ENCODE data around the gene SUGP1.

DNA sequence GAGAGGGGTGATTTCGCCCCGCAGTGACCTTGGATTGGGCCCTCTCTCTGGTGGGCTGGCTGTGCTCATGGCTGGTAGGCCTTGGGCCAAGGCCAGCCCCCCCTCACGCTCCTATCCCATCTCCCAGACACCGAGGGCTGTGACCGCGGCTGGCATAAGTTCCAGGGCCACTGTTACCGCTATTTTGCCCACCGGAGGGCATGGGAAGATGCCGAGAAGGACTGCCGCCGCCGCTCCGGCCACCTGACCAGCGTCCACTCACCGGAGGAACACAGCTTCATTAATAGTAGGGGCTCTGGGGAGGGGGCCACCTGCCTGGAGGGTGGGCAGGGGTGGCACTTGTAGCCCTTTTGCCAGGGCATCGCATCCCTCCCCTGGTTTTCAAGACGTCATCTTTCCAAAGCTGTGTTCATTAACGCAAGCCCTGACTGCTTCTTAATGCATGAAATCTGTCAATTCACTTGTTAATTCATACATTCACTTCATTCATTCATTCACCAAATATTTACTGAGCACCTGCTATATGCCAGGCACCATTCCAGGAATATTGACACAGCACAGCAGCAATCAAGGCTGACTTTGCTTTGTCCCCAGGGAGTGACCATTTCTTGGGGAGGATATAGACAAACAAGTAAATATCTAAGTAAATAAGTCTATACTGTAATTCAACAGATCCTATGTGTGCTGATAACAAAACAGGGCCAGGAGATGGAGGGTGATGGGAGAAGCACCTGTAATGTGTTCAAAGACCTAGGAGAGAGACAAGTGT lies 82.0 kb downstream of the SUGP1 start:
- no peak for TF ChIP-seq EZH2 (IDR thresholded peaks at IDR 0.05; ENCODE audit: borderline replicate concordance, low read length)
- TF ChIP-seq, protein P1, sequence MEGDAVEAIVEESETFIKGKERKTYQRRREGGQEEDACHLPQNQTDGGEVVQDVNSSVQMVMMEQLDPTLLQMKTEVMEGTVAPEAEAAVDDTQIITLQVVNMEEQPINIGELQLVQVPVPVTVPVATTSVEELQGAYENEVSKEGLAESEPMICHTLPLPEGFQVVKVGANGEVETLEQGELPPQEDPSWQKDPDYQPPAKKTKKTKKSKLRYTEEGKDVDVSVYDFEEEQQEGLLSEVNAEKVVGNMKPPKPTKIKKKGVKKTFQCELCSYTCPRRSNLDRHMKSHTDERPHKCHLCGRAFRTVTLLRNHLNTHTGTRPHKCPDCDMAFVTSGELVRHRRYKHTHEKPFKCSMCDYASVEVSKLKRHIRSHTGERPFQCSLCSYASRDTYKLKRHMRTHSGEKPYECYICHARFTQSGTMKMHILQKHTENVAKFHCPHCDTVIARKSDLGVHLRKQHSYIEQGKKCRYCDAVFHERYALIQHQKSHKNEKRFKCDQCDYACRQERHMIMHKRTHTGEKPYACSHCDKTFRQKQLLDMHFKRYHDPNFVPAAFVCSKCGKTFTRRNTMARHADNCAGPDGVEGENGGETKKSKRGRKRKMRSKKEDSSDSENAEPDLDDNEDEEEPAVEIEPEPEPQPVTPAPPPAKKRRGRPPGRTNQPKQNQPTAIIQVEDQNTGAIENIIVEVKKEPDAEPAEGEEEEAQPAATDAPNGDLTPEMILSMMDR (IDR thresholded peaks at IDR 0.05; ENCODE audit: low read length) = no peak

Measured in OCI-LY1 (cell line).